Gastroesophageal sphincter (tissue), 4 donors: ENCODE data around the gene RSPH9. TPM values are rescaled to one million over a fixed set of nuclear protein-coding genes. Genes with fewer than 3 reads are reported as not detected.
"Not testable (repeated sequence)": the region's sequence is repeated elsewhere in the genome, so short reads cannot be mapped to it uniquely, and the experiment has no call there.

Experiments used
- ATAC-seq: fragments of 150-250 bp; one replicate; pipeline ENCODE4 v1.9.1; 2016; ENCODE audit warnings: mild to moderate bottlenecking, moderate library complexity
- H3K27ac ChIP-seq, 4 donors: fragments of 200-600 bp; sonication (generic) in 3 of 4; 1 replicate in 3 of 4; 2 replicates in 1 of 4; pipeline ENCODE4 v1.5.1; 2016 to 2019
- H3K27me3 ChIP-seq: fragments of 200-600 bp; sonication (generic); one replicate; pipeline ENCODE4 v1.5.1; 2019
- H3K36me3 ChIP-seq, 2 donors: fragments of 200-600 bp; sonication (generic); one replicate each; pipeline ENCODE4 v1.5.1; 2019; ENCODE audit warnings: control low read depth in 1 of 2
- H3K4me1 ChIP-seq, 3 donors: fragments of 200-600 bp; sonication (generic); 1 replicate in 2 of 3; 2 replicates in 1 of 3; pipeline ENCODE4 v1.5.1; 2016 to 2019; ENCODE audit warnings: control low read depth in 2 of 3
- H3K4me3 ChIP-seq, 2 donors: fragments of 200-600 bp; sonication (generic); one replicate each; pipeline ENCODE4 v1.5.1; 2019; ENCODE audit warnings: mild to moderate bottlenecking in 1 of 2, moderate library complexity in 1 of 2
- H3K9me3 ChIP-seq, 3 donors: fragments of 200-600 bp; sonication (generic); one replicate each; pipeline ENCODE4 v1.5.1; 2017 to 2019; ENCODE audit warnings: control low read depth in 2 of 3
- EP300 ChIP-seq: sonication (generic); formaldehyde crosslinking; IDR thresholded peaks from one replicate; pipeline ENCODE4 v1.6.1; 2017; ENCODE audit warnings: antibody characterized with exemption, mild to moderate bottlenecking
- POLR2A ChIP-seq, 2 donors: fragments of 450-650 bp; IDR thresholded peaks; one replicate each; pipeline ENCODE4 v1.6.1; 2017; ENCODE audit warnings: antibody characterized with exemption in 2 of 2, mild to moderate bottlenecking in 2 of 2, moderate library complexity in 1 of 2
- POLR2AphosphoS5 ChIP-seq: sonication (generic); formaldehyde crosslinking; IDR thresholded peaks from one replicate; pipeline ENCODE4 v1.6.1; 2017; ENCODE audit warnings: antibody characterized with exemption
- WGBS, 2 donors: methylation state at CpG; one replicate each; pipeline ENCODE4 v1.1.5; 2018; ENCODE audit warnings: low coverage in 1 of 2; 5-methylcytosine and 5-hydroxymethylcytosine counted together
- total RNA-seq, 4 donors: library from RNA; depleted of rRNA; stranded (reverse); fragments of >200 nt; gene quantifications; one replicate each; pipeline ENCODE4 v1.1.0, GENCODE V29; 2016
- TF ChIP-seq, protein P1 (sequence below), 4 experiments: fragments of 200-600 bp in 2 of 4; fragments of 450-650 bp in 2 of 4; sonication (generic) in 1 of 4; IDR thresholded peaks; one replicate each; pipeline ENCODE4 v1.5.1; 2017 to 2019; ENCODE audit warnings: antibody characterized with exemption in 4 of 4, mild to moderate bottlenecking in 2 of 4, moderate library complexity in 2 of 4

RSPH9 gene
- total RNA-seq, 4 donors from 2014 or later, result 0.16 TPM; not detected in 3

DNA sequence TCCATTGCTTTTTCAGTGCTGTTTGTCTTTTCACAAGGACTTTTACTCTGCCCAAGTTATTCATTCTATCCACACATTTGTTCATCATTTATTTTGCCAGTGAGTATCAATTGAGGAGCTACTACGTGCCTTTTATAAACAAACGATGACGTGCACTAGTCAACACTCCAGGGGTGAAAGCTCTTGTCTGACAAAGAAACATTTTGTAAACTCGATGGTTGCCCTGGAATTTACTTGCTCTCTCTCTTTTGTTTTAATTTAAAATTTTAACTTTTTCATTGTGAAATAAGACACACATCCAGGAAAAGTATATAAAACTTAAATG is 51.1 kb downstream of the RSPH9 start:
- Histone ChIP-seq H3K27ac (peak overlapping the region in 1 of 4 donors; percentile 57), H3K36me3 (no peaks in the 10 kb centered on the region), H3K4me3 (no peak overlapping the region), H3K4me1 (peaks cover 0 to 20% (median 15%) of the 10 kb centered on the region in 3 donors), H3K9me3 (no peaks in the 10 kb centered on the region), H3K27me3 (peaks cover 10% of the 10 kb centered on the region)
- WGBS, 2 donors, result 40 to 49% methylated on average over 4 of the region's 4 CpGs
- TF ChIP-seq POLR2AphosphoS5 (no peak), POLR2A (IDR thresholded peaks at IDR 0.05) (no peak), EP300 (no peak)
- TF ChIP-seq, protein P1, sequence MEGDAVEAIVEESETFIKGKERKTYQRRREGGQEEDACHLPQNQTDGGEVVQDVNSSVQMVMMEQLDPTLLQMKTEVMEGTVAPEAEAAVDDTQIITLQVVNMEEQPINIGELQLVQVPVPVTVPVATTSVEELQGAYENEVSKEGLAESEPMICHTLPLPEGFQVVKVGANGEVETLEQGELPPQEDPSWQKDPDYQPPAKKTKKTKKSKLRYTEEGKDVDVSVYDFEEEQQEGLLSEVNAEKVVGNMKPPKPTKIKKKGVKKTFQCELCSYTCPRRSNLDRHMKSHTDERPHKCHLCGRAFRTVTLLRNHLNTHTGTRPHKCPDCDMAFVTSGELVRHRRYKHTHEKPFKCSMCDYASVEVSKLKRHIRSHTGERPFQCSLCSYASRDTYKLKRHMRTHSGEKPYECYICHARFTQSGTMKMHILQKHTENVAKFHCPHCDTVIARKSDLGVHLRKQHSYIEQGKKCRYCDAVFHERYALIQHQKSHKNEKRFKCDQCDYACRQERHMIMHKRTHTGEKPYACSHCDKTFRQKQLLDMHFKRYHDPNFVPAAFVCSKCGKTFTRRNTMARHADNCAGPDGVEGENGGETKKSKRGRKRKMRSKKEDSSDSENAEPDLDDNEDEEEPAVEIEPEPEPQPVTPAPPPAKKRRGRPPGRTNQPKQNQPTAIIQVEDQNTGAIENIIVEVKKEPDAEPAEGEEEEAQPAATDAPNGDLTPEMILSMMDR (IDR thresholded peaks at IDR 0.05), result no peak
- ATAC-seq, result no peak

- H3K27me3 ChIP-seq, result peaks cover 7% of the 10 kb centered on the region
- peaks cover 3 to 32% (median 23%) of the 10 kb centered on the region in 3 donors for H3K4me1 ChIP-seq
- 79 to 93% methylated on average over 3 of the region's 3 CpGs for WGBS, 2 donors
- H3K9me3 ChIP-seq, result no peaks in the 10 kb centered on the region
- no peaks in the 10 kb centered on the region for H3K36me3 ChIP-seq
- TF ChIP-seq POLR2A (IDR thresholded peaks at IDR 0.05), result no peak
- TF ChIP-seq, protein P1 (IDR thresholded peaks at IDR 0.05), result no peak
- no peak for TF ChIP-seq EP300
- TF ChIP-seq POLR2AphosphoS5, result no peak
- H3K27ac ChIP-seq, result no peak overlapping the region
- no peak for ATAC-seq
- H3K4me3 ChIP-seq, result no peak overlapping the region
Observed at GRCh38 chr6:43697421-43697820, 52.6 kb downstream of the RSPH9 start.

- no peaks in the 10 kb centered on the region for H3K9me3 ChIP-seq
- H3K4me1 ChIP-seq, result peaks cover 3 to 45% (median 30%) of the 10 kb centered on the region in 3 donors
- H3K36me3 ChIP-seq, result no peaks in the 10 kb centered on the region
- WGBS, 2 donors, result 31 to 32% methylated on average over 4 to 6 of the region's 8 CpGs
- peak overlapping the region in 1 of 4 donors; percentile 4 for H3K27ac ChIP-seq
- TF ChIP-seq EP300, result no peak
- no peak for TF ChIP-seq POLR2AphosphoS5
- TF ChIP-seq, protein P1 (IDR thresholded peaks at IDR 0.05), result no peak
- no peak for TF ChIP-seq POLR2A (IDR thresholded peaks at IDR 0.05)
- H3K27me3 ChIP-seq, result peaks cover 6% of the 10 kb centered on the region
- ATAC-seq, result no peak
- no peak overlapping the region for H3K4me3 ChIP-seq
Observed at GRCh38 chr6:43698584-43699349, 53.9 kb downstream of the RSPH9 start.

DNA sequence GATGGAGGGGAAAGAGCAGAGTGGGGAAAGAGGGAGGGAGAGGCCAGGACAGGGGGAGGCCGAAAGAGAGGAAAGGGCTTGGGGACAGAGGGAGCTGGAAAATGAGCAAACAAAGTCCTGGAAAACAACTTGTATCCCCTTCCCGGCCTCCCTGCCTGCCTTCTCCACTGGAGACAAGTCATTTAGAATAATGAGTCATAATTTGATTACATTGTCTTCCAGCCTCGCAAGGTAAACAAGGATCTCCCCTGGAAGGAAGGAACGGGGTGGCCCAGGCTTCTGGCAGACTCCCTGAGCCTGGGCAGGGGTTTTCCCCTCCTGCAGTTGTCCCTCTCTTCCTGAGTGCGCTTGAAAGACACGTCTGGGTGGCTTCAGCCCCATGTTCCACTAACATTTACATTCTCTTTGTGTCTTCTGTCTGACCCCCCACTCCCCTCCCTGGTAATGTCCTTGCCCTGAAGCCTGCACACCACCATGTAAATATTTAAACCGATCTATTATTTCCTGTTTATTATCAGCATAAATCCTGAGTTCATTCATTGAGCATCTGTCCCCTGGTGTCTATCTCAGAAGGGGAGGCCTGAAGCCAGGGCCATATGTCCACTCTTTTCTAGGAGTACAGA is 54.8 kb downstream of the RSPH9 start:
- 55 to 64% methylated on average over 5 of the region's 7 CpGs for WGBS, 2 donors
- H3K27ac ChIP-seq, result no peak overlapping the region
- H3K9me3 ChIP-seq, result no peaks in the 10 kb centered on the region
- H3K4me1 ChIP-seq, result peaks cover 3 to 48% (median 30%) of the 10 kb centered on the region in 3 donors
- H3K27me3 ChIP-seq, result no peaks in the 10 kb centered on the region
- no peak overlapping the region for H3K4me3 ChIP-seq
- H3K36me3 ChIP-seq, result no peaks in the 10 kb centered on the region
- TF ChIP-seq, protein P1 (IDR thresholded peaks at IDR 0.05), result no peak
- TF ChIP-seq POLR2A (IDR thresholded peaks at IDR 0.05) (no peak), EP300 (no peak), POLR2AphosphoS5 (no peak)
- ATAC-seq, result no peak

DNA sequence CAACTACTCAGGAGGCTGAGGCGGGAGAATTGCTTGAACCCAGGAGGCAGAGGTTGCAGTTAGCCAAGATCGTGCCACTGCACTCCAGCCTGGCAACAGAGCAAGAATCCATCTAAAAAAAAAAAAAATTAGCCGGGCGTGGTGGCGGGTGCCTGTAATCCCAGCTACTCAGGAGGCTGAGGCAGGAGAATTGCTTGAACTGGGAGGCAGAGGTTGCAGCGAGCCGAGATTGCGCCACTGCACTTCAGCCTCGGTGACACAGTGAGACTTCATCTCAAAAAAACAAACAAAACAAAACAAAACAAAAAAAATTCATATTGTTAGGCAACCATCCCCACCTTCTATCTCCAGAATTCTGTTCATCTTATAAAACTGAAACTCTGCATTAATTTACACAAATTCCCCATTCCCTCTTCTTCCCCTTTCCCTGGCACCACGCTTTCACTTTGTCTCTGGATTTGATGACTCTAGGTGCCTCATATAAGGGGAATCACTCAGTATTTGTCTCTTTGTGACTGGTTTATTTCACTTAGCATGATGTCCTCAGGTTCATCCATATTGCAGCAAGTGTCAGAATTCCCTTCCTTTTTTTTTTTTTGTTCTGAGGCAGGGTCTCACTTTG is 56.2 kb downstream of the RSPH9 start:
- WGBS, 2 donors, result 89 to 94% methylated on average over 5 to 6 of the region's 10 CpGs
- H3K9me3 ChIP-seq, H3K4me3 ChIP-seq, H3K27ac ChIP-seq, ATAC-seq, H3K36me3 ChIP-seq, H3K27me3 ChIP-seq: not testable (repeated sequence)
- H3K4me1 ChIP-seq, result peaks cover 3 to 58% (median 34%) of the 10 kb centered on the region in 3 donors
